NCI-H2227 (cell line): ENCODE results near the gene HOXB6.

ENCODE experiments used
- DNase-seq: peaks from one replicate; lab custom pipeline; 2025; ENCODE audit not compliant: unreplicated experiment; lab: John Stamatoyannopoulos, UW

HOXB6 gene

DNA sequence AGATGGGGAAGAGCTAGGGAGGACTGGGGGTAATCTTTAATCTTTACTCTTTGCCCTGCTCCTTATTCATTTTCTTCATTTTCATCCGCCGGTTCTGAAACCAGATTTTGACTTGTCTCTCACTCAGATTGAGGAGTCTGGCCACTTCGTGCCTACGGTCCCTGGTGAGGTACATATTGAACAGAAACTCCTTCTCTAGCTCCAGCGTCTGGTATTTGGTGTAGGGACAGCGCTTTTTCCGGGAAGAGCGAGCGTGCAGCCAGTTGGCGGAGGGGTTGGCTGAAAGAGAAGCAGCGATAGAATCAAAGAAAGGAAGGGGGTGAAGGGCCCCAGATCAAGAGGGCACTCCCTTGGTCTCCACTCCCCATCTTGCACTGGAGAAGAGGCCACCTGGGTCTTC is 18.1 kb upstream of the HOXB6 start:
- DNase-seq, result no peak

DNA sequence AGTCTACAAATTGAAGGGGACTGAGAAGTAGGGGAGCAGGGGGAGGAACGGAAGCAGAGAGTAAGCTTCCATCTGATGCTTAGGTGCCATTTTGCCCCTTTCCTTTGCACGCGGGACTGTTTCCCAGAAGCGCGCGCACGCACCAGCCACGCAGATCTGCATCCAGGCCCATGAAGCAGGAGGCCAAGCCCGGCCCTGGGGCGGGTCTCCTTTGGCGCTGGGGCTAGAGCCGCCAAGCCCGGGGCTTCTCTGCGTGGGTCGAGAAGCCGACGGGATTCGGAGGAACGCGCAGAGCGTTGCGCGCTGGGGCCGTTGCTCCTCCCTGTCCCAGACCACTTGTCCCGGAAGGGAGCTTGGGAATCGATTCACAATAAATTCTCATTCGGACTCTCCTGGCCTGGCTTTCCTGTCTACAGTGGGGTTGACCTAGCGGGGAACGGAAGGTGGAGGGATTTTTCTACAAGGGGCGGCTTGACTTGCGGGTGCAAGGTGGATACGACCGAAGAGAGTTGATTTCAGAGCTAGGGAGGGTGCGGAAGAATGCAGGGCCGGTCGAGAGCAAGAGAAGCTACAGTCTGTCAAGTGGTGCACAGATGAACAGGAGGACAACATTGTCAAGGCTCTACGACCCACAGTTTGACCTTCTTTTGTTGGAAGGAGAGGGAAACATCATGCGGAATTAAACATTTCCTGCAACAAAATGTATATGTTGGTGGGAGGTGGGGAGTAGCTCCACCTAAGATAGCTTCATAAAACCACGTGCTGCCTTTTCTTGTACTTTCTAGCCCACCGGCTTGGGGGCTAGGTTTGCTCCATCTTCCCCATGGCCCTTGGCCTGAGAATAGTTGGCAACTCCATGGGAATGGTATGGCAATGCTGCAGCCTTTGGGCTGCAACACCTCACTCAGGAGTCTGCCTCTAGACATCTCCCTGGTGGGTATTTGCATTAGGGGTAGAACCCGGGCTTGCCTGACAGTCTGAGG is 16.9 kb upstream of the HOXB6 start:
- no peak for DNase-seq

DNA sequence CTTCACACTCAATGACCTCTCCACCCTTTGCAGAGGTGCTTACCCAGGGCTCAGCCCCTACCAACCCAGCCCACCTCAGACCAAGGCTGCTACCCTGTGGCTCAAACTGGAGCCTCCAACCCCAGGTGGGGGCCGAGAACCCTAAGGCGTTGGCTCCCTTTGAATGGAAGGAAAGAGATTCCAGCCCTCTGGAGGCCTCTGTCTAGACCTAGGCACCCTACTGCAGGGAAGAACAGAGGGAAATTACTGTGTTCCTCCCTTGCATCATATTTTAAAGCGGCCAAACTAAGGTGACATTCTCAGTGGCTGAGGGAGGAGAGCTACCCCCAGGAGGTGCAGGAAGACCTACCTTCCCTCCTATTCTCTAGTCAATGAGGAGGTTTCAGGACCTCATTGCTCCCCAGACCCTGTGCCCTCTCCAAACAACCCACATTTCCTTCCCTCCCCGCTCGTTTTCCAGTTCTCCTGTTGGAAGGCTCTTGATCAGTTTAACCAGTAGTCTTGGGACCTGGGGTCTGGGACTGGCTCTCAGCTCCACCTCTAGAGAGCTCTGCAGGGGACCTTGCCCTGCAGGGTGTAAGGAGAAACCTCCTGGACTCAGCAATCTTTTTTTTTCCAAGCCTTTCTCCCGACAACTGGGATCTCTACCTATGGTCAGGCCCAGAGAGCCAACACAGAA is 15.8 kb upstream of the HOXB6 start:
- DNase-seq, result no peak

DNA sequence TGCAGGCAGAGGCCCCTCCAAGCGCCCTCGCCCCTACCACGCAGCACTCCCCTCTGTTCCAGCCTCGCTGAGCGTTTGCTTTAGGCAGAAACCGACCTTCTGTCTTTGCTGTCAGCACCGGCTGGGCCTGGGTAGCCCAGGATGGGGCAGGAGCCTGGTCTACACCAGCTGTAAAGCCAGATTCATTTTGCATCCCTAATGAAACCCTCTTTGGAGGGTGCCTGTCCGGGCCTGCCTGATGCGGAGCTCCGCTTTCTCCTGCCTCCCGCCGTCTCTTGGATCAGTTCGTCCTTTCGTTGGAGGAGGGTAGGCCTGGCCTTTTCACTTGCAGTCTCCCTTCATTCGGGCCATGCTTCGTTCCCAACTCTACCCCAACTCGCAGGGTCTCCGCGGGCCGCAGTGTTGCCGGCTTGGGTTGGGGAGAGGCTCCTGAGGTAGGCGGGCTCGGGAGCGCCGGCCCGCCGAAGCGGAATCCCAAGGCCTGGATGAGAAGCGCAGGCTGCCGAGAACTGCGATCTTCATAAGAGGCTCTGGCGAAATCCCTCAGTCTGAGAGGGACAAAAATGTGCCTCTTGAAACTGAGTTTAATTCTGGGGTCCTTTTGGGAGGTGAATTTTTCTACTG is 15.2 kb upstream of the HOXB6 start:
- no peak for DNase-seq

- peak; percentile 93 for DNase-seq
Measured at GRCh38 chr17:48618256-48618896, 13.6 kb upstream of the HOXB6 start.

GRCh38 chr17:48617471-48618255 is 12.9 kb upstream of the HOXB6 start:
- no peak for DNase-seq

GRCh38 chr17:48616717-48617470 is 12.1 kb upstream of the HOXB6 start:
- no peak for DNase-seq

DNA sequence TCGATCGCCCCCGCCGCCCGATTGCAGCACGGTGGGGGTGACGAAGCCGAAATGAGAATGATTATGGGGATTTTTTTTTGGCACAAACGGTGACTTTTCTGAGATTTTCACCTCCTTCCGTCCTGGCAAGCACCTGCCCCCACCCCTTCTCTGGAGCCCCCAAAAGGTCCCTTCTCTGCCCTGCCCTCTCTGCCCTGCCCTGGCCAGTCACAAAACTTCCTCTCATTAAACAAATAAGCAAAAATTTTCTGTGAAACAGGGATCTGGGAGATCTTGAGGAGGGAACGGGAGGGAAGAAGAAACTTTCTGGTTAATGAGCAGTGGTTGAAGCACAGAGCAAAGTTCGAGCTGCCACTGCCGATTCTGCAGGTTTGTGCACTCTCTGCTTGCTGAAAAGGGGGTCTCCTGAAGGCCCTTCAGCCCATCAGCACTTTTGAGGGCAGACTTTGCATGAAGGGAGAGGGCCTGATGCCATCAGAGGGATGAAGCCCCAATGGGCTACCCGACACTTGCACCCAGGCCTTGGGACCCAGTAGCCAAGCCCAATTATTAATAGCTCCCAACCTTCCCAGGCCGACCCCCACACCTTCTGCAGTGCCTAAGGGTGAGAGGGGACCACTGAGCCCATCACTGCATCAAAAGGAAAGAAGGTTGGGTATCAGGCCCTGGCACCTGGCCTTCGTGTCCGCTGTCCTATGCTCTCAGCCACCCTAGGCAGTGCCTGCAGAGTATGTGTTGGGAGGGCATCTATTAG is 11.4 kb upstream of the HOXB6 start:
- no peak for DNase-seq

GRCh38 chr17:48615047-48615962 is 10.5 kb upstream of the HOXB6 start, which contains the start of gene HOXB8:
TSS of gene HOXB8 (minus strand) at chr17:48615292. CDS start at chr17:48614704, 588 bp downstream.
- DNase-seq, result peak; percentile 38

DNA sequence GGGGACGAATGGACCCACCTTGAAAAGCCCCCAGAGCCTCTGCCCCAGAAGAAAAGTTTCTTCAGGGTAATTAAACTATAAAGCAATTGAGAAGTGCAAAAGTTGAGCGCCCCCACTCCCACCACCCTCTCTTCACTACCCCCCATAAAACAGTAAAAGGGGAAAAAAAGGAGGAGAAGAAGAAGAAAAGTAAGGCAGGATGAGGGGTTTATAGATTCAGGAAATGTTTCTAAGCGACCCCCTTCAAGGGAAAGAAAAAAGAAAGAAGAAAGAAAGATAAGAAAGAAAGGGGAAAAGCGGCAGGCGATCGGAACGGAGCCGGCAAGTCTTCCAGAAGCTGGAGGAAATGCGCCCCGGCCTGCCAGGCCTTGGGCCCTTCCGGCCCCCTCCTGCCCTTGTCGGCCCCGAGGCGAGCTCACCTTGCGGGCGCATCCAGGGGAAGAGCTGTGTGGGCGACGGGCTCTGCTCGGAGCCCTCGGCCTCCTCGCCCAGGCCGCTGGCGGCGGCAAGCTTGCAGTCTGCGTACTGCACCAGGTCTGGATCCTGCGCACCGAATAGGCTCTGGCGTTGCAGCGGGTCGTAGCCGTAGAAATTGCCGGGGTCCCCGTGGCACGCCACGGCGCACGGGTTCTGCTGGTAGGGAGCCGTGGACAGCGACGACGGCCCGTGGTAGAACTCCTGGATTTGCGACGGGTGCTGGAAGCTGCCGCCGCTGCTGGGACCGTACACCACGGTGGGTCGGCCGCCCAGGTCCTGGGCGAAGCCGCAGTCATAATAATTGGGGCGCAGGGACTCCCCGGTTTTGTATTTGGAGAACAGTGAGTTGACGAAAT is 9.3 kb upstream of the HOXB6 start:
- peak; percentile 26 for DNase-seq

DNA sequence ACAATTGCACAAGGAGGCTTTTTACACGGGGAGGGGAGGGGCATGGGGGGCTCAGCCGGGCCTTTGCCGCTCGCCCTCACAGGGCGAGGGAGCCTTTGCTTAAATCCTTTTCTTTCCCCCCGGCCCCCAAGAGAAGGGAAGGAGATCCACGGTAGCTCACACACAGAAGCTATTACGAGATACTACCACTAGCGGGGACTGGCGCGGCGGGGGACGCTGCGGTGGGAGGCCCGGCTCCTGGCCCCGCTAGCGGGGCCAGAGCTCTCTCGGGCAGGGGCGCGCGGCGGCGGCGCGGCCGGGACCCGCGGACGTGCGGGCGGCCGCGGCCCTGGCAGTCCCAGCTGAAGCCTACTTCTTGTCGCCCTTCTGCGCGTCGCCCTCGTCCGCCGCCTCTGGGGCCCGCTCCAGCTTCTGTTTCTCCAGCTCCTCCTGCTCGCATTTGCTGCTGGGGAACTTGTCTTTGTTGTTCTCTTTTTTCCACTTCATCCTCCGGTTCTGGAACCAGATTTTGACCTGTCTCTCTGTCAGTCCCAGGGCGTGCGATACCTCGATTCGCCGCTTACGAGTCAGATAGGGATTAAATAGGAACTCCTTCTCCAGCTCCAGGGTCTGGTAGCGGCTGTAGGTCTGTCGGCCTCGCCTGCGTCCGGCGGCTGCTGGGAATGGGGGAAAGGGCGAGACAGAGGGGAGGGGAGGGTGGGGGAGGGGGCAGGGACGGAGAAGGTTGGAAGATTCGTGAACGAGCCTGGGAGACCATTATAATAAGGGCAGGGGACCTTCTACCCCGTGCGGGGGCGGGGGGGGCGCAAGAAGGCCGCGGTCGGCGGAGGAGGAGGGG is 8.3 kb upstream of the HOXB6 start:
- DNase-seq, result peak; percentile 44

GRCh38 chr17:48612456-48612853 is 7.7 kb upstream of the HOXB6 start:
- DNase-seq, result peak; percentile 71

DNA sequence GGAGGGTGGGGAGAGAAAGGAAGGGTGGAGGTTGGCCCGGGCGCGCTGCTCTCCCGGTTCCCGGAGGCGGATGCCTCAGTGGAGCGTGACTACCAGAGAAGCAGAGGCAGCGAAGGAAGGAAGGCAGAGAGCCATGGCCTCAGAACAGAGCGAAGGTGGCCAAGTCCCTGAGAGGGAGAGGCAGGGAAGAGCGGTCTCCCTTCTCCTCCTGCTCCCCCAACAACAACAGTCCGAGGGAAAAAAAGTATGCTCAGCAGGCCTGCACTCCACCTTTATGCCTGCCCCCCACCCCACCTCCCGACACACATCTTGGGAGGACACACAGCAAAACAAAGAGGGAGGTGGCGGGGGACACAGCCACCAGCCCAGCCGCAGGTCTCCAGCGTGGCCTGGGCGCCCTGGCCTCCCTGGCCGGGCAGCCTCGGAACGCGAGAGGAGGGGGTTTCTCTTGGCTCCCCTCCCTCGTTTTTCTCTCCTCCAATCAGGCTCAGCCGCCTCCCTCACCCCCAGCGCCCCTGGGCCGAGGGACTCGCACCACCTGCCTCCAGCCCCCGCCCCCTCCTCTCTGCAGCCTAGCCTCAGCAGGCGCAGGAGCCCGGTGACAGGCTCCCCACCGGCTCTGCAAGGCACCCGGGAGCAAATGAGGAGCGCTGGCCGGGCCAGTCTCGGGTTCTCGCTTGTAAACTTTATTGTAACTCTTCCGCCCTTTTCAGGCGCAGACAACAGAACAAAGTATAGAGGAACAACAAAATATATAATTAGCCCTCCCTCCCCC is 7.1 kb upstream of the HOXB6 start:
- DNase-seq, result peak; percentile 71

- DNase-seq, result no peak
Measured at GRCh38 chr17:48611213-48611612, 6.4 kb upstream of the HOXB6 start.
